ENCODE measurements around the gene RBMS1. TPM values are rescaled to one million over a fixed set of nuclear protein-coding genes. Genes with fewer than 3 reads are reported as not detected.
A peak's percentile ranks its signal among the peaks of the same experiment; 100 is the strongest.

Gene RBMS1
- total RNA-seq, 1 donor from 2014 or later: 148 TPM

- no peaks in the 10 kb centered on the region for H3K27me3 Mint-ChIP-seq (ENCODE audit: low read depth, unreplicated experiment)
- no peak overlapping the region for H3K4me3 ChIP-seq (ENCODE audit: insufficient read depth, low read depth, low read length)
Measured at GRCh38 chr2:160397530-160397865, 96.1 kb downstream of the RBMS1 start.

GRCh38 chr2:160394153-160394552 is 99.5 kb downstream of the RBMS1 start:
- FAIRE-seq (no peak), DNase-seq (ENCODE audit: low read depth) (no peak)
- peak overlapping the region; percentile 20 for H3K27ac ChIP-seq (ENCODE audit: low read depth, low read length)
- H3K36me3 ChIP-seq (ENCODE audit: insufficient read depth, low read length): peaks cover 2% of the 10 kb centered on the region
- no peaks in the 10 kb centered on the region for H3K27me3 ChIP-seq (ENCODE audit: insufficient read depth, low read length)
- H3K4me2 ChIP-seq (ENCODE audit: low read length): no peak overlapping the region
- no peak overlapping the region for H3K27ac Mint-ChIP-seq (ENCODE audit: unreplicated experiment)
- H4K20me1 ChIP-seq (ENCODE audit: insufficient read depth, low read length): peaks cover 67% of the 10 kb centered on the region
- H3K9me3 Mint-ChIP-seq (ENCODE audit: unreplicated experiment): no peaks in the 10 kb centered on the region
- H3K4me1 Mint-ChIP-seq (ENCODE audit: low read depth, unreplicated experiment): peaks cover 45% of the 10 kb centered on the region
- peaks cover 2% of the 10 kb centered on the region for H3K36me3 Mint-ChIP-seq (ENCODE audit: low read depth, unreplicated experiment)
- H3K9me3 ChIP-seq (ENCODE audit: insufficient read depth, low read depth, low read length): no peaks in the 10 kb centered on the region
- peaks cover 49% of the 10 kb centered on the region for H3K4me1 ChIP-seq (ENCODE audit: insufficient read depth, low read length)
- H2AFZ ChIP-seq (ENCODE audit: low read depth, low read length): no peak overlapping the region
- no peak overlapping the region for H3K4me3 ChIP-seq (ENCODE audit: insufficient read depth, low read depth, low read length)
- no peak overlapping the region for H3K4me3 Mint-ChIP-seq (ENCODE audit: unreplicated experiment)
- peaks cover 98% of the 10 kb centered on the region for H3K79me2 ChIP-seq (ENCODE audit: insufficient read depth, low read length)
- TF ChIP-seq CTCF (IDR thresholded peaks at IDR 0.05; ENCODE audit: insufficient read depth, low read depth, low read length) (no peak), EZH2 (IDR thresholded peaks at IDR 0.05; ENCODE audit: insufficient read depth, low read length) (no peak)
- no peaks in the 10 kb centered on the region for H3K27me3 Mint-ChIP-seq (ENCODE audit: low read depth, unreplicated experiment)
- no peak overlapping the region for H3K9ac ChIP-seq (ENCODE audit: low read length)

More at GRCh38 chr2:160397530-160397865, 96.1 kb downstream of the RBMS1 start:
- no peak for TF ChIP-seq CTCF (IDR thresholded peaks at IDR 0.05; ENCODE audit: insufficient read depth, low read depth, low read length)
- TF ChIP-seq EZH2 (IDR thresholded peaks at IDR 0.05; ENCODE audit: insufficient read depth, low read length): no peak
- peak overlapping the region; percentile 71 for H3K4me2 ChIP-seq (ENCODE audit: low read length)
- peak overlapping the region; percentile 72 for H3K27ac ChIP-seq (ENCODE audit: low read depth, low read length)
- Mint-ChIP-seq H3K36me3 (ENCODE audit: low read depth, unreplicated experiment) (no peaks in the 10 kb centered on the region), H3K4me1 (ENCODE audit: low read depth, unreplicated experiment) (peaks cover 35% of the 10 kb centered on the region), H3K4me3 (ENCODE audit: unreplicated experiment) (no peak overlapping the region), H3K27ac (ENCODE audit: unreplicated experiment) (no peak overlapping the region), H3K9me3 (ENCODE audit: unreplicated experiment) (no peaks in the 10 kb centered on the region)
- peak; percentile 61 for DNase-seq (ENCODE audit: low read depth)
- H2AFZ ChIP-seq (ENCODE audit: low read depth, low read length): no peak overlapping the region
- no peaks in the 10 kb centered on the region for H3K9me3 ChIP-seq (ENCODE audit: insufficient read depth, low read depth, low read length)
- peak overlapping the region; percentile 56 for H3K9ac ChIP-seq (ENCODE audit: low read length)
- H3K79me2 ChIP-seq (ENCODE audit: insufficient read depth, low read length): peaks cover 98% of the 10 kb centered on the region
- peaks cover 75% of the 10 kb centered on the region for H4K20me1 ChIP-seq (ENCODE audit: insufficient read depth, low read length)
- FAIRE-seq: peak; percentile 45
- H3K4me1 ChIP-seq (ENCODE audit: insufficient read depth, low read length): peaks cover 24% of the 10 kb centered on the region
- H3K36me3 ChIP-seq (ENCODE audit: insufficient read depth, low read length): peaks cover 2% of the 10 kb centered on the region
- H3K27me3 ChIP-seq (ENCODE audit: insufficient read depth, low read length): no peaks in the 10 kb centered on the region

- Histone ChIP-seq H4K20me1 (ENCODE audit: insufficient read depth, low read length) (peaks cover 58% of the 10 kb centered on the region), H2AFZ (ENCODE audit: low read depth, low read length) (no peak overlapping the region), H3K4me3 (ENCODE audit: insufficient read depth, low read depth, low read length) (no peak overlapping the region), H3K79me2 (ENCODE audit: insufficient read depth, low read length) (peaks cover 97% of the 10 kb centered on the region), H3K27me3 (ENCODE audit: insufficient read depth, low read length) (no peaks in the 10 kb centered on the region), H3K36me3 (ENCODE audit: insufficient read depth, low read length) (no peaks in the 10 kb centered on the region), H3K4me1 (ENCODE audit: insufficient read depth, low read length) (peaks cover 59% of the 10 kb centered on the region), H3K27ac (ENCODE audit: low read depth, low read length) (no peak overlapping the region), H3K4me2 (ENCODE audit: low read length) (peak overlapping the region; percentile 15), H3K9me3 (ENCODE audit: insufficient read depth, low read depth, low read length) (no peaks in the 10 kb centered on the region), H3K9ac (ENCODE audit: low read length) (no peak overlapping the region)
- peaks cover 65% of the 10 kb centered on the region for H3K4me1 Mint-ChIP-seq (ENCODE audit: low read depth, unreplicated experiment)
- no peak overlapping the region for H3K27ac Mint-ChIP-seq (ENCODE audit: unreplicated experiment)
- no peak overlapping the region for H3K4me3 Mint-ChIP-seq (ENCODE audit: unreplicated experiment)
- FAIRE-seq: no peak
- H3K9me3 Mint-ChIP-seq (ENCODE audit: unreplicated experiment): no peaks in the 10 kb centered on the region
- peaks cover 2% of the 10 kb centered on the region for H3K36me3 Mint-ChIP-seq (ENCODE audit: low read depth, unreplicated experiment)
- no peak for DNase-seq (ENCODE audit: low read depth)
- H3K27me3 Mint-ChIP-seq (ENCODE audit: low read depth, unreplicated experiment): no peaks in the 10 kb centered on the region
- TF ChIP-seq EZH2 (IDR thresholded peaks at IDR 0.05; ENCODE audit: insufficient read depth, low read length): no peak
- no peak for TF ChIP-seq CTCF (IDR thresholded peaks at IDR 0.05; ENCODE audit: insufficient read depth, low read depth, low read length)
Measured at GRCh38 chr2:160392201-160392600, 101.4 kb downstream of the RBMS1 start.
